ENCODE results near the gene MRPL55.

Gene MRPL55

DNA sequence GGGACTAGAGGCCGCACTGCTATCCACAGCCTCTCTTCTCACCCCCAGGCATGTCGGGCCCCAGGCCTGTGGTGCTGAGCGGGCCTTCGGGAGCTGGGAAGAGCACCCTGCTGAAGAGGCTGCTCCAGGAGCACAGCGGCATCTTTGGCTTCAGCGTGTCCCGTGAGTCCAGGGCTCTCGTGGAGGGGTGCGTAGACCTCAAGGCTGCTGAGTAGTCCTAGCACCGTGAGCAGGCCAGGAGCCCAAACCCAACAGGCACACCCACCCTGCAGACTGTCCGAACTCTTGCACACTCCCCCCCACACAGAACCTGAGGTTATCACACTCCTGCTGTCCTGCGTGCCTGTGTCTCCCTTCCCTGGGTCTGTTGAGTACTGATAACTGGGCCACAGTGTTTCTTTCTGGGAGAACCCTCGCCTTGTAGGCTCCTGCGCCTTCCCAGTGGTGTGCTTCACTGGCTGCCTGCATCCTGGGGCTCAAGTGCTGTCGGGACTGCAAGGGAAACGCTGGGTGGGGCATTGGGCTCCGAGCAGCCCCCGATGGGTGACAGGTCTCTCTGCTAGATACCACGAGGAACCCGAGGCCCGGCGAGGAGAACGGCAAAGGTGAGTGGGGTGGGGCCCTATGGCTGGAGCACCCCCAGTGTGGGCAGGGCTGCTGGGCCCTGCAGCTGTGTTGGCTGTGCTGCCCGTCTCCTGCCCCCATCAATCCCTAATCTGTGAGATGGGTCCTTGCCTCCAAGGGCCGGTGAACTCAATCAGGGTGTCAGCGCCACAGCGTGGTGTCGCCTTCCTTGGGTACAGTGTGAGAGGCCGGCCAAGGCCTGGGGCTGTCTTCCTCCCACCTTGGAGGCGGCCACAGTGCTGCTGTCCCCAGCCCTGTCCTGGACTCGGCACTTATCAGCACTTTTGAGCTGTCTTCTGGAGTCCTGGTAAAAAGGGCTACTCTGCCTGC, 36.6 kb upstream of the MRPL55 start:
- Histone ChIP-seq H3K4me3 (ENCODE audit: low read depth in 1 of 2, low read length in 2 of 2) (no peak overlapping the region), H3K9me3 (ENCODE audit: low read length) (no peaks in the 10 kb centered on the region), H3K9ac (ENCODE audit: low read length) (no peak overlapping the region), H3K4me1 (ENCODE audit: insufficient read depth, low read length) (peaks cover 55% of the 10 kb centered on the region), H3K27me3 (ENCODE audit: control insufficient read depth in 1 of 2, insufficient read depth in 2 of 2, low read length in 2 of 2) (no peaks in the 10 kb centered on the region), H3K27ac (ENCODE audit: low read depth, low read length) (no peak overlapping the region), H3K36me3 (ENCODE audit: insufficient read depth, low read length) (peaks cover 17% of the 10 kb centered on the region)

DNA sequence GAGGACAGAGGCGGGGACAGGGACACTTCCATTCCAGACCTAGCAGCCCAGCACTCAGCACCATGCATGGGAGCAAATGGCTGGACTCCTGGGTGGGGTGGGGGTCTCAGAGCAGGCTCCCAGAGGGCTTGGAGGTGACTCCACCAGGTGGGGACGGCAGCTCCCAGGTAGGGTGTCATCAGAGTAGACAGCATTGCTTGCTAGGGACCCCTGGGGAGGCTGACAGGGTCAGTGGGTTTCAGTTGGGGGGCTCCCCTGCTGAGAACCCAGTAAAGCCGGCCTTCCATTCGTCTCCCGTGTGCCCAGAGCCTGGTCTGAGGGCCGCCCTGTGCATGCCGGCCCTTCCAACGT, 35.9 kb upstream of the MRPL55 start:
- Histone ChIP-seq H3K36me3 (ENCODE audit: insufficient read depth, low read length) (peaks cover 17% of the 10 kb centered on the region), H3K9me3 (ENCODE audit: low read length) (no peaks in the 10 kb centered on the region), H3K4me3 (ENCODE audit: low read depth in 1 of 2, low read length in 2 of 2) (no peak overlapping the region), H3K27me3 (ENCODE audit: control insufficient read depth in 1 of 2, insufficient read depth in 2 of 2, low read length in 2 of 2) (no peaks in the 10 kb centered on the region), H3K4me1 (ENCODE audit: insufficient read depth, low read length) (peaks cover 49% of the 10 kb centered on the region), H3K27ac (ENCODE audit: low read depth, low read length) (no peak overlapping the region), H3K9ac (ENCODE audit: low read length) (no peak overlapping the region)

DNA sequence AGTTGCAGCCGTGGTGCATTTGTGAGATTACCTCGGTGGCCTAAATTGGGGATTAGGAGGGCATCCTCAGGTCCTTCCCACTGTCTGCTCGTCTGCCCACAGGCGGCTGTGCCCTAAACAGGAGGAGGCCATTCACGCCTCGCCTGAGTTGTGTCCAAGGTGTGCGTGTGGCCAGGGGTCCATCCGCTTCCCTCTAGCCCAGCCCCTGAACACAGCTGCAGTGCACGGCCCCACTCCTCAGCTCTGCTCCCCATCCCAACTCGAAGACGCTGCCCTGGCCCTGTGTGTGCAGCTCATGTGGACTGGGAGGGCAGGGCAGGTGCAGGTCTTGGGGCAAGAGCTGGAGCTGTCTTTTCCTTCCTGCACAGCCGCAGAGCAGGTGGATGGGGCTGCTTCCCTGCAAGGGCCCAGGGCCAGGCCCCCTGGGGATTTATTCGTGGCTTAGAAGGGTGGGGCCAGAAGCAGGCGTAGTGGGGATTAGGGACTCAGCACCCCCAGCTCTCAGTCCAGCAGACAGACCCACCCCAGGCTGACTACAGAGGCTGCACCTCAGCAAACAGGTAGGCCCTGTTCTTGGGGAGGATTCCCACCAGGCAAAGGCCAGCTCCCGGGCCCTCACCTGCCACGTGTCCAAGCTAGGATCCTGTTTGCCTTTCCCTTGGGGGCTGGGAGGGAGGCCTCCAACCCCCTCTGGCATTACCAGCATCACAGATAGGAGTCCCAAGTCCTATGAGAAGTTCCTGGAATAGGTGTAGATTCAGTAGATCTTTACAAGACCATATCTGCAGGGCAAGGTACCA, 35.3 kb upstream of the MRPL55 start:
- H3K9ac ChIP-seq (ENCODE audit: low read length), result no peak overlapping the region
- no peak overlapping the region for H3K27ac ChIP-seq (ENCODE audit: low read depth, low read length)
- H3K36me3 ChIP-seq (ENCODE audit: insufficient read depth, low read length), result peaks cover 17% of the 10 kb centered on the region

DNA sequence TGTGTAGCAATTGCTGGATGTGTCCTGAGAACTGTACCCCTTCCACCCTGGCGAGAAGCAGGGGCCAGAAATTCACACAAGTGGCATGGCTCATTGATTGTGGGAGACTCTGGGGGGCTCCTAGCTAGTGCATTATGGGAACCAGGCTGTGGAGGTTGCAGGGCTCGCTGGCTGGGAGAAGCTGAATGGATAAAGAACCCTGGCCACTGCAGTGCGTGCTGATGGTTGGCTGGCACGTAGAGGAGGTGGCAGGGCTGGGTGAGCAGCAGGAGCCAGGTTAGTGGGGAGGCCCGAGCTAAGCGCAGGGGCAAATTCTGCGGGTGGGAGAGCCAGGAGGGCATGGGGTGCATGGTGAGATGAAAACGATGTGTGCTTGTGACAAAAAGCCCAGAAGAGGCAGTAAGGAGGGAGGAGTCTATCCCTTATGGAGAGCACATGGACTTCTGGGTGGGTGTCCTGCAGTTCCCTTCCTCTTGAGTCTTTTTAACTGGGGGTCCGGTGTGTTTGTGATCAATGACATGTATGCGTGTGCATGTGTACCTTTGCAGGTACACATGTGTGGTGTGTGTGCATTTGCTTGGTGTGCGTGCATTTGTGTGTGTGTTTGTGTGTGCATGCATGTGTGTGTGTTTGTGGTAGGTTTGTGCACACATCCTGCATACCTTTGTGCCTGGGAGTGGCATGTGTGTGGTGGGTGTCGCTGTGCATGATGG, 34.5 kb upstream of the MRPL55 start:
- H3K36me3 ChIP-seq (ENCODE audit: insufficient read depth, low read length), result peaks cover 17% of the 10 kb centered on the region
- no peak overlapping the region for H3K9ac ChIP-seq (ENCODE audit: low read length)
- H3K27me3 ChIP-seq (ENCODE audit: control insufficient read depth in 1 of 2, insufficient read depth in 2 of 2, low read length in 2 of 2), result no peaks in the 10 kb centered on the region
- no peak overlapping the region for H3K4me3 ChIP-seq (ENCODE audit: low read depth in 1 of 2, low read length in 2 of 2)
- no peaks in the 10 kb centered on the region for H3K9me3 ChIP-seq (ENCODE audit: low read length)
- peaks cover 35% of the 10 kb centered on the region for H3K4me1 ChIP-seq (ENCODE audit: insufficient read depth, low read length)
- H3K27ac ChIP-seq (ENCODE audit: low read depth, low read length), result no peak overlapping the region

More for the DNA sequence above, 35.3 kb upstream of the MRPL55 start:
- H3K4me3 ChIP-seq (ENCODE audit: low read depth in 1 of 2, low read length in 2 of 2), result no peak overlapping the region
- H3K9me3 ChIP-seq (ENCODE audit: low read length), result no peaks in the 10 kb centered on the region
- peaks cover 43% of the 10 kb centered on the region for H3K4me1 ChIP-seq (ENCODE audit: insufficient read depth, low read length)
- no peaks in the 10 kb centered on the region for H3K27me3 ChIP-seq (ENCODE audit: control insufficient read depth in 1 of 2, insufficient read depth in 2 of 2, low read length in 2 of 2)

DNA sequence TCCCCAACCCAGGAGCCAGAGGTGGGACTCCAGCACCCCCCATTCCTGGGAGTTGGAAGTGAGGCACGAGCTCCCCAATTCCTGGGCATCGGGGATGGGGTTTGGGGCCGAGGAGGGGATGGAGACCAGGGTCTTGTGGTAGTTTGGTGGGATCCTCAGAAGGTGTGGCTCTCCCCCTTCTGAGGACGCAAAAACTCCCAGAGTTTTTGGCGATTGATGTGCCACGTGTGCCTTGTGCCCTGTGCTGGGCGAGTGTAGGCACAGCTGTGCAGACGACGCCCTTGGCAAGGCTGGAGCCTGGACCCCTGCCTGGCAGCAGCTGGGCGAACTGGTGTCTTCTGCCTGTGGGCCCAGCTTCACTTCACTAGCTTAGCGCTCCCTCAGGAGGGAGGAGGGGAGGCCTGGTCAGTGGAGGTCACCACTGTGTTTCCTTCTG, 33.6 kb upstream of the MRPL55 start:
- Histone ChIP-seq H3K4me1 (ENCODE audit: insufficient read depth, low read length) (peaks cover 28% of the 10 kb centered on the region), H3K9ac (ENCODE audit: low read length) (no peak overlapping the region), H3K27me3 (ENCODE audit: control insufficient read depth in 1 of 2, insufficient read depth in 2 of 2, low read length in 2 of 2) (no peaks in the 10 kb centered on the region), H3K27ac (ENCODE audit: low read depth, low read length) (no peak overlapping the region), H3K36me3 (ENCODE audit: insufficient read depth, low read length) (peaks cover 15% of the 10 kb centered on the region), H3K4me3 (ENCODE audit: low read depth in 1 of 2, low read length in 2 of 2) (no peak overlapping the region), H3K9me3 (ENCODE audit: low read length) (no peaks in the 10 kb centered on the region)

DNA sequence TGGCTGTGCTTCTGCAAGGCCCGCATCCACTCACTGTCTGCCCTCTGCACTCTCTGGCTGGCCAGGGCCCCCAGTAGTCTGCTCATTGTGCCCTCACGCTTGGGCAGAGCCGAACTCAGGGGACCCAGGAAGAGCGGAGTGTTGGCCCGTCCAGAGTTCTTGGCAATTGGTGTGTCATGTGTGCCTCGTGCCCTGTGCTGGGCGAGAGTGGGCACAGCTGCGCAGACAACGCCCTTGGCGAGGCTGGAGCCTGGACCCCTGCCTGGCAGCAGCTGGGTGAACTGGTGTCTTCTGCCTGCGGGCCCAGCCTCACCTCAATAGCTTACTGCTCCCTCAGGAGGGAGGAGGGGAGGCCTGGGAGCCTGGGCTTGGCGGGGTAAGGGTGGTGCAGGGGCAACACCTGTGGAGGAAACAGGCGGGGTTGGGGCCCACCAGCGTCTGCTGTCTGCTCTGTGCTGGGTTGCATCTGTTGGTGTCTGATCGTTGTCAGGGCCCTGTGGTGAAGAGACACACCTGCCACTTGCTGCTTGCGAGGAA, 33.1 kb upstream of the MRPL55 start:
- Histone ChIP-seq H3K9ac (ENCODE audit: low read length) (no peak overlapping the region), H3K27ac (ENCODE audit: low read depth, low read length) (no peak overlapping the region), H3K36me3 (ENCODE audit: insufficient read depth, low read length) (peaks cover 12% of the 10 kb centered on the region), H3K9me3 (ENCODE audit: low read length) (no peaks in the 10 kb centered on the region), H3K4me3 (ENCODE audit: low read depth in 1 of 2, low read length in 2 of 2) (peak overlapping the region in 1 of 2 donors; percentile 73), H3K27me3 (ENCODE audit: control insufficient read depth in 1 of 2, insufficient read depth in 2 of 2, low read length in 2 of 2) (no peaks in the 10 kb centered on the region), H3K4me1 (ENCODE audit: insufficient read depth, low read length) (peaks cover 28% of the 10 kb centered on the region)

DNA sequence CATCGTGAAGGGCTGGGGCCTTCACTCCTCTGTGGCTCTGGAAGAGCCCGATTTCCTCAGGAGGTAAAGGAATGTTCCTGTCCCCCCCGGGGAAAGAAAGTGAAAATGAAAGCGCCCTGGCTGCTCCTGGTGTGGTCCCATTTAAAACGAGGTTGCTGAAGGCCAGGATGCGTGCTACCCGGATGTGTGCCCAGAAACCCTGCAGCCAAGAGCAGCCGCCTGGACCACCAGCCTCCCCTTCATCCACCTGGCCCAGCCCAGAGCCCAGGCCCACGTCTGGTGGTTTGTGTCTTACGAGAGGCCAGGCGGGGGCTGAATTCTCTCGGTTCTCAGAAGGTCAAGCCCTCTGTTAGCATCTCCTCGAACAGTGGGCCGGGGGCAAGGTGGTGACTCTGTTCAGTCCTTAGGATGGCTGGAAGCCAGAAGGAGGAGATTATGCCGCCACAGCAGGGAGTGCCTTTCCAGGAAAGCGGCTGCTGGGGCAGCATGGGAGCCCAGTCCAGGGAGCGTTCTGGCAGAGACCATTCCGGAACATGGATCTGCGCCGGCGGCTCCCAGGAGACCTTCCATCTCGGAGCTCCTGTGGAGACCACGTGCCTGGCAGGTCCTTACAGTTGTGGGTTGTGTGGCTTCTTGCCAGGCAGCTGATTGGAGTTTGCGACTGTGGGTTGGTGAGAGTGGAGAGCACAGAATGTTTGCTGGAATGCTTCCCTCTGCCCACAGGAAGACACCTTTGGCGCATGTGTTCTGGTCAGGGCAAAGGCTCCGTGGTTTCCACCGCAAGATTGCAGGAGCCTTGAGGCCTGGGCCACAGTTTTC, 32.3 kb upstream of the MRPL55 start:
- Histone ChIP-seq H3K9ac (ENCODE audit: low read length) (peak overlapping the region; percentile 84), H3K9me3 (ENCODE audit: low read length) (no peaks in the 10 kb centered on the region), H3K27me3 (ENCODE audit: control insufficient read depth in 1 of 2, insufficient read depth in 2 of 2, low read length in 2 of 2) (no peaks in the 10 kb centered on the region), H3K4me3 (ENCODE audit: low read depth in 1 of 2, low read length in 2 of 2) (peak overlapping the region; percentile 61 to 73), H3K36me3 (ENCODE audit: insufficient read depth, low read length) (peaks cover 12% of the 10 kb centered on the region), H3K27ac (ENCODE audit: low read depth, low read length) (peak overlapping the region; percentile 84), H3K4me1 (ENCODE audit: insufficient read depth, low read length) (peaks cover 28% of the 10 kb centered on the region)

DNA sequence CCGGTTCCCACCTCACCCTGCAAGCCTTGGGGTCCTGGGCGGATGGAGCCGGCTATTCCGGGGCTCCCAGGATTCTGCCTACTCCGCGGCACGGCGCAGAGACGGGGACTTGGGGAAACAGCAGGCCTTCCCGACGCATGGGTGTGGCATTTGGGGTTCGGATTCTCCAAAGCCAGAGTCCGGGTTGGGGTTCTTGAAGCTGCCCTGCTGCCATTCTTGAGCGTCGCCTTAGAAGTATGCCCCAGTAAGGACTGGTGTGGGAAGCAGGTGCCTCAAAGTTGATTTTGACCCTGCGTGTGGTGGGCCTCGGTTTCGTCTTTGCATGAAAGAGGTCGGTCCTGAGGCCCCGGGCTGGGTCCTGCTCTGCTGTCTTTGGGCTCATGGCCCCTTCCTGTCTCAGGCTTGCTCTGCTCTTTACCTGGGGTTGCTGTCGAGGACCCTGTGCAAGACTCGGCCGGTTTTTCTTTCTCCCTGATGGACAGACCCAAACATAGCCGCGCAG, 31.7 kb upstream of the MRPL55 start:
- Histone ChIP-seq H3K4me1 (ENCODE audit: insufficient read depth, low read length) (peaks cover 28% of the 10 kb centered on the region), H3K9me3 (ENCODE audit: low read length) (no peaks in the 10 kb centered on the region), H3K27ac (ENCODE audit: low read depth, low read length) (peak overlapping the region; percentile 84), H3K36me3 (ENCODE audit: insufficient read depth, low read length) (peaks cover 8% of the 10 kb centered on the region), H3K4me3 (ENCODE audit: low read depth in 1 of 2, low read length in 2 of 2) (peak overlapping the region; percentile 61 to 73), H3K9ac (ENCODE audit: low read length) (peak overlapping the region; percentile 84), H3K27me3 (ENCODE audit: control insufficient read depth in 1 of 2, insufficient read depth in 2 of 2, low read length in 2 of 2) (no peaks in the 10 kb centered on the region)

DNA sequence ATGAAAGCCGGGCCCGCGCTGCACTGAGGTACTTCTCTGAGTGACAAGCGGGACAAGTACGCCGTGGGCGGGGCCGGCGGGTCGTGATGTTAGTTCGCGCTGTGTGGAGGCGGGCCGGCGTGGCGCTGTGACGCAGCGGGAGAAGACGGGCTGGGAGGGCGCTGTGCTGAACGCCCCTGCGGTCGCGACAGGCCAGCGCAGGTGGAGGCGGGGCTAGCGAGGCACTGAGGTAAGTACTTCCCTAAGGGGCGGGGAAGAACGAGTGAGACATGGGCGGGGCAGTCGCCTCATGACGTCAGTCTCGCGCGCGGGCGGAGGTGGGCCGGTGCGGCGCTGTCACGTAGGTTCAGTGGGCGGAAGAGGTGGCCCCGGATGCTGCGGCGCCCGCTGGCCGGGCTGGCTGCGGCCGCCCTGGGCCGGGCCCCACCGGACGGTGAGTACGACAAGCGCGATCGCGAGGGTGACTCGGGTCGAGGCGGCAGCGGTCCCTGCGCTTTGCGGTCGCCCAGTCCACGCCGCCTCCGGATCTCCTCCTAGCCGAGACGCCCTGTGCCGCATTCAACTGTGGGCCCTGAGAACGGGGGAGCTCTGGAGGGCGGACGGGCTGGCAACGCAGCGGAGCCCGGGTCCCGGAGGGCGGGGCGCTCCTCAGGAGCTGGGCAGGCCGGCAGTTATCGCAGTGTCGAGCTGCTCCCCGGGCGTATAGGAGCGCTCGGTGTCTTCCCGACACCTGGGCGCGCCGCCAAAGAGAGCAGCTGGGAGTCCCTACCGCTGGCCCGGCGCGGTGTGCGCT, 31.0 kb upstream of the MRPL55 start, which contains the start of gene GUK1:
Gene GUK1 (plus strand): TSS at position 349 of the 793 bp plus-strand sequence. CDS start 24 bp downstream, at position 373.
- Histone ChIP-seq H3K9me3 (ENCODE audit: low read length) (no peaks in the 10 kb centered on the region), H3K4me1 (ENCODE audit: insufficient read depth, low read length) (peaks cover 28% of the 10 kb centered on the region), H3K4me3 (ENCODE audit: low read depth in 1 of 2, low read length in 2 of 2) (peak within 1 kb of the TSS; percentile 61 to 73), H3K9ac (ENCODE audit: low read length) (peak within 1 kb of the TSS; percentile 84), H3K27ac (ENCODE audit: low read depth, low read length) (peak within 1 kb of the TSS; percentile 84), H3K27me3 (ENCODE audit: control insufficient read depth in 1 of 2, insufficient read depth in 2 of 2, low read length in 2 of 2) (no peaks in the 10 kb centered on the region), H3K36me3 (ENCODE audit: insufficient read depth, low read length) (peaks cover 5% of the 10 kb centered on the region)

All from muscle layer of colon (tissue), 2 donors.